GM13977 (cell line): ENCODE results near the gene HBB.
"Not testable (repeated sequence)": the region's sequence is repeated elsewhere in the genome, so short reads cannot be mapped to it uniquely, and the experiment has no call there.

Experiments used
- DNase-seq: peaks from one replicate; pipeline ENCODE4 v3.0.0; 2012; ENCODE audit warnings: low spot score
- CTCF ChIP-seq: IDR thresholded peaks from 2 replicates; pipeline ENCODE4 v1.5.1; 2012; ENCODE audit warnings: mild to moderate bottlenecking, control low read depth; ENCODE audit not compliant: insufficient read depth; ENCODE audit errors: extremely low read depth, missing control alignments
- in situ Hi-C: fragments of 300-500 bp; cut with MboI; formaldehyde crosslinking; loops from one replicate; pipeline ENCODE4 v1.12.0; 2022; ENCODE audit warnings: low sequenced_read_pairs, low pct_unique_long_range_greater_than_20kb, mixed read lengths, inconsistent platforms; ENCODE audit not compliant: unreplicated experiment

Gene HBB

GRCh38 chr11:5266609-5267008 is 39.7 kb upstream of the HBB start:
- no peak for DNase-seq
- no peak for TF ChIP-seq CTCF
- in situ Hi-C loops = no loop called here

GRCh38 chr11:5265832-5266231 is 39.0 kb upstream of the HBB start:
- no peak for DNase-seq
- in situ Hi-C loops = no loop called here

GRCh38 chr11:5258543-5259262 is 31.8 kb upstream of the HBB start:
- in situ Hi-C loops = no loop called here
- no peak for TF ChIP-seq CTCF
- DNase-seq = no peak

More at GRCh38 chr11:5265832-5266231, 39.0 kb upstream of the HBB start:
- no peak for TF ChIP-seq CTCF

GRCh38 chr11:5257296-5257695 is 30.4 kb upstream of the HBB start:
- in situ Hi-C loops = no loop called here
- TF ChIP-seq CTCF = no peak
- DNase-seq = no peak

- in situ Hi-C loops, DNase-seq: not testable (repeated sequence)
Observed at GRCh38 chr11:5254646-5255413, 28.0 kb upstream of the HBB start, which contains the start of gene HBG2. Gene HBG2 (minus strand): TSS chr11:5254781. CDS start chr11:5254728, 53 bp downstream.

GRCh38 chr11:5254023-5254422 is 27.2 kb upstream of the HBB start:
- in situ Hi-C loops, DNase-seq: not testable (repeated sequence)

- DNase-seq, in situ Hi-C loops: not testable (repeated sequence)
Observed at GRCh38 chr11:5253440-5253839, 26.6 kb upstream of the HBB start.

GRCh38 chr11:5252919-5253265 is 26.0 kb upstream of the HBB start:
- no peak for TF ChIP-seq CTCF
- DNase-seq = no peak
- in situ Hi-C loops = no loop called here
